Karpas-422 (cell line): Measurements from ENCODE around the gene HARS1. TPM values are rescaled to one million over a fixed set of nuclear protein-coding genes. Genes with fewer than 3 reads are reported as not detected.
"Not testable (repeated sequence)": the region's sequence is repeated elsewhere in the genome, so short reads cannot be mapped to it uniquely, and the experiment has no call there.

Source experiments
- DNase-seq: peaks from one replicate; pipeline ENCODE4 v3.0.0-alpha.2; 2015
- H2AFZ ChIP-seq: fragments of 200-600 bp; sonication (generic); 2 replicates; pipeline ENCODE4 v1.6.1; 2014; ENCODE audit warnings: antibody characterized with exemption, low read length, mixed read lengths
- H3K27ac ChIP-seq: fragments of 200-600 bp; sonication (generic); 2 replicates; pipeline ENCODE4 v1.5.1; 2014; ENCODE audit warnings: mild to moderate bottlenecking, low read length, moderate library complexity
- H3K27me3 ChIP-seq: fragments of 200-600 bp; sonication (generic); 2 replicates; pipeline ENCODE4 v1.6.1; 2014; ENCODE audit warnings: low read length, mixed read lengths
- H3K36me3 ChIP-seq: fragments of 200-600 bp; sonication (generic); 2 replicates; pipeline ENCODE4 v1.6.1; 2014; ENCODE audit warnings: low read length, mixed read lengths; ENCODE audit not compliant: insufficient read depth
- H3K4me1 ChIP-seq: fragments of 200-600 bp; sonication (generic); 2 replicates; pipeline ENCODE4 v1.6.1; 2014; ENCODE audit warnings: mild to moderate bottlenecking, low read length, mixed read lengths
- H3K4me2 ChIP-seq: fragments of 200-600 bp; sonication (generic); 2 replicates; pipeline ENCODE4 v1.6.1; 2014; ENCODE audit warnings: low read length, low read depth, mild to moderate bottlenecking; ENCODE audit not compliant: poor library complexity, severe bottlenecking
- H3K4me3 ChIP-seq: fragments of 200-600 bp; sonication (generic); 2 replicates; pipeline ENCODE4 v1.5.1; 2014; ENCODE audit warnings: mild to moderate bottlenecking, antibody characterized with exemption, low read length, mixed read lengths
- H3K79me2 ChIP-seq: fragments of 200-600 bp; sonication (generic); 2 replicates; pipeline ENCODE4 v1.6.1; 2014; ENCODE audit warnings: mild to moderate bottlenecking, low read length, mixed read lengths
- H3K9ac ChIP-seq: fragments of 200-600 bp; sonication (generic); 2 replicates; pipeline ENCODE4 v1.6.0; 2014; ENCODE audit warnings: low read length
- H3K9me2 ChIP-seq: fragments of 200-600 bp; sonication (generic), shearing (Covaris generic); replicated peaks from 2 replicates; pipeline ENCODE4 v1.6.0; 2014; ENCODE audit warnings: mild to moderate bottlenecking, low read length, moderate library complexity; ENCODE audit not compliant: insufficient read depth
- H3K9me3 ChIP-seq: fragments of 300-700, 200-600 bp; sonication (generic); 2 replicates; pipeline ENCODE4 v1.6.1; 2014; ENCODE audit warnings: low read length, mixed read lengths
- H4K20me1 ChIP-seq: fragments of 200-600 bp; sonication (generic); 2 replicates; pipeline ENCODE4 v1.6.1; 2014; ENCODE audit warnings: mild to moderate bottlenecking, antibody characterized with exemption, low read length, low read depth; ENCODE audit not compliant: insufficient read depth
- total RNA-seq: library from RNA; depleted of rRNA; stranded (reverse); fragments of >200 nt; shearing (Covaris generic); gene quantifications from 2 replicates; pipeline ENCODE4 v1.2.3, GENCODE V29; 2014; ENCODE audit warnings: low replicate concordance

HARS1 gene
- total RNA-seq, 1 experiment from 2014 or later = 29.9 TPM

DNA sequence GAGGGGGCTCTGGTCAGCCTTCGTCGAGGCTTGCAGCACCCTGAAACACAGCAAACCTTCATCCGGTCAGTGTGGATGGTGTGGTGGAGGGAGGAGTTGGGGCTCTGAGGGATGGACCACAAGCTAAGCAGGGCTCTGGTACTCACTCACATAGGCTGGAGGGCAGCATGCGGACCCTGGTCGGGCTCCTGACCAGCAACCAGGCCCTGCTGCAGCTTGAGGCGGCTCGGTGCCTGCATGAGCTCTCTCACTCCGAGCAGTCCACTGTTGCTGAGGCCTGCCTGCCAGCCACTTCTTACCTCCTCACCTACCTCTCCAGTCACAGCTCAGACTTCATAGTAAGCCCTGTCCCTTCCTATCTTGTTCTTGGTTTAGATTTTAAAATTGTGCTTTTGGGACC is 49.5 kb downstream of the HARS1 start:
- Histone ChIP-seq H3K79me2 (peaks cover 49% of the 10 kb centered on the region), H3K4me3 (no peak overlapping the region), H3K27ac (no peak overlapping the region), H2AFZ (no peak overlapping the region), H3K9me3 (no peaks in the 10 kb centered on the region), H3K27me3 (no peaks in the 10 kb centered on the region), H3K36me3 (no peaks in the 10 kb centered on the region; the same call in 1 of the 2 replicates), H4K20me1 (no peaks in the 10 kb centered on the region), H3K9ac (no peak overlapping the region), H3K9me2 (no peaks in the 10 kb centered on the region), H3K4me2 (no peak overlapping the region), H3K4me1 (peaks cover 29% of the 10 kb centered on the region)
- DNase-seq = no peak

DNA sequence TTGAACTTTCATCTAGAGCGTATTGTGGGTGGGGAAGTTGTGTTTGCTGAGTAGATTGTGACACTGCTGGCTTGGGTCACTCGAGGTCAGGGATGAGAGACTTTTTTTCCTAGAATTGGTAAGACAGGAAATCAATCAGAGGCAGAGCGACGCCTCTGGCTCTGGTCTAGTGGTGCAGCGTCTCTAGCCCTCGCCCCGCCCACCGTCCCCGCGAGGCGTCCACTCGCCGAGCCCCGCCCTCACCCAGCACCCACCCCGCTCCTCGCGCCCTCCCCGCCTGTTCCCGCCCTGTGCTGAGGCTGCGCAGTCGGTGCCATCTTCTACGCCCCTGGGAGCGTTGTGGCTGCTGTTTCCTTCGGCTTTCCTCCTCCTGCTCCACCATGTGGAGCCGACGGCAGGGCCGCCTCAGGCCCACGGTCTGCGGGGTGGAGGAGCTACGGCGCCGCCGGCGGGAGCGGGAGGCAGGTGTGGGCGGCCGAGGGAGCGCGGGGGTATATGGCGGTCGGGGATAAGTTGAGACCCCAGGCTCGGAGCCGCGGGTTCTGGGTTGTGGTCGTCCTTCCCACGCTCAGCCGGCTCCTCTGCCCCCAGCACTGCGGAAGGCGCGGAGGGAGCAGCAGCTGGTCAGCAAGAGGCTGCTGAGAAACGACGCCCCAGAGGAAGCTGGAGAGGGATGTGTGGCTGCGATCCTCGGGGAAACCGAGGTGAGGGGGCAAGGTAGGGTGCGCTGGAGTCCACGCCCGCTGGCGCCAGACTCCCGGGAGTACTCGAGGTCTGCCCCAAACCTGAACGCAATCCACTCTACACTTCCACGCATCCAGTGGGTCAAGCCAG is 51.8 kb downstream of the HARS1 start, which contains the start of gene TMCO6:
Gene TMCO6 (plus strand): TSS at position 304 of the 834 bp plus-strand sequence. CDS start 77 bp downstream, at position 381.
- Histone ChIP-seq H4K20me1 (no peaks in the 10 kb centered on the region), H3K79me2 (peaks cover 28% of the 10 kb centered on the region), H3K27me3 (no peaks in the 10 kb centered on the region), H3K4me1 (peaks cover 17% of the 10 kb centered on the region), H3K4me2 (peak within 1 kb of the TSS; percentile 90), H3K4me3 (peak within 1 kb of the TSS; percentile 83), H3K9me2 (no peaks in the 10 kb centered on the region), H3K27ac (peak within 1 kb of the TSS; percentile 38; the same call in 1 of the 2 replicates), H3K9ac (peak within 1 kb of the TSS; percentile 89), H3K36me3 (no peaks in the 10 kb centered on the region; the same call in 1 of the 2 replicates), H3K9me3 (no peaks in the 10 kb centered on the region), H2AFZ (peak within 1 kb of the TSS; percentile 99)
- peak; percentile 97 for DNase-seq

DNA sequence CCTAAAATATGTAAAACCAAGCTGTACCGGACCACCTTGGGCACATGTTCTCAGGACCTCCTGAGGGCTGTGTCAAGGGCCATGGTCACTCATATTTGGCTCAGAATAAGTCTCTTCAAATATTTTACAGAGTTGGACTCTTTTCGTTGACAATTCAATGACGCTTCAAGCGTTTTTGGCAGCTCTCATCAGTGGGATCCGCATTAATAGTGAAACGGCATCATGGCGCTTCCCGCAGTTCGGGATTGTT is 52.3 kb downstream of the HARS1 start:
- peak overlapping the region; percentile 67 for H3K9ac ChIP-seq
- not testable (repeated sequence) for H3K27ac ChIP-seq, H4K20me1 ChIP-seq, H3K27me3 ChIP-seq, H3K36me3 ChIP-seq, H3K9me2 ChIP-seq, H3K9me3 ChIP-seq, DNase-seq
- peak overlapping the region; percentile 83 for H3K4me3 ChIP-seq
- H2AFZ ChIP-seq = peak overlapping the region; percentile 99
- peaks cover 23% of the 10 kb centered on the region for H3K79me2 ChIP-seq
- peak overlapping the region; percentile 90 for H3K4me2 ChIP-seq
- peaks cover 17% of the 10 kb centered on the region for H3K4me1 ChIP-seq

DNA sequence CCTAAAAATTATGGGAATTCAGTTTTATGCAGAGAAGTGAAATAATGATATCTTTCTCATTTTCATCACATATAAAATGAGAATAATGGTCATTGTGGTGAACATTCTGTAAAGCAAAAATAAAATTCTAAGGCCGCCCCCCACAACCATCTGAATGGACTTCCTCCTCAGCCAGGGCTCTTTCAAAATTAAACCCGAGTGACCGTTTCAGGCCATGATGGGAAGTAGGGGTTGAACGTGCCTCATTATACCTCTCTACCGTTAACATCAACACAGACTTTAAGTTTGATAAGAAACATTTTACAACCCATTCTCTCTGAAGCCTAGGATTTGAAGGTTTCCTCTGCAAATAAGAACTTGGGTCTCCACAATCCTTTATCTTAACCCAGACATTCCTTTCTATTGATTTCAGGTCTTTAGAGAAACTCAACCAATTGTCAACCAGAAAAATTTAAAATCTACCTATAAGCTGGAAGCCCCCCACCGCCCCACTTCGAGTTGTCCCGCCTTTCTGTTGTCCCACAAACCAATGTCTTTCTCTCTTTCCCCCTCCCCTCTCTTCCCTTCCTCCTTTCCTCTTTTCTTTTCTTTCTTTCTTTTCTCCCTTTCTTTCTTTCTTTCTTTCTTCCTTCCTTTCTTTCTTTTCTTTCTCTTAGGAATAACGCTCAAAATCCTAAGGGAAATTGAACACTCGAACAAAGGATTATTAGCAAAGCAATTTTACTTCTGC is 53.6 kb downstream of the HARS1 start:
- Histone ChIP-seq H3K4me2 (no peak overlapping the region), H3K9ac (no peak overlapping the region), H3K9me2 (no peaks in the 10 kb centered on the region), H3K4me1 (peaks cover 17% of the 10 kb centered on the region), H3K9me3 (no peaks in the 10 kb centered on the region), H4K20me1 (no peaks in the 10 kb centered on the region), H3K27ac (no peak overlapping the region), H2AFZ (no peak overlapping the region), H3K4me3 (no peak overlapping the region), H3K27me3 (no peaks in the 10 kb centered on the region), H3K79me2 (peaks cover 23% of the 10 kb centered on the region), H3K36me3 (no peaks in the 10 kb centered on the region)
- DNase-seq = no peak

DNA sequence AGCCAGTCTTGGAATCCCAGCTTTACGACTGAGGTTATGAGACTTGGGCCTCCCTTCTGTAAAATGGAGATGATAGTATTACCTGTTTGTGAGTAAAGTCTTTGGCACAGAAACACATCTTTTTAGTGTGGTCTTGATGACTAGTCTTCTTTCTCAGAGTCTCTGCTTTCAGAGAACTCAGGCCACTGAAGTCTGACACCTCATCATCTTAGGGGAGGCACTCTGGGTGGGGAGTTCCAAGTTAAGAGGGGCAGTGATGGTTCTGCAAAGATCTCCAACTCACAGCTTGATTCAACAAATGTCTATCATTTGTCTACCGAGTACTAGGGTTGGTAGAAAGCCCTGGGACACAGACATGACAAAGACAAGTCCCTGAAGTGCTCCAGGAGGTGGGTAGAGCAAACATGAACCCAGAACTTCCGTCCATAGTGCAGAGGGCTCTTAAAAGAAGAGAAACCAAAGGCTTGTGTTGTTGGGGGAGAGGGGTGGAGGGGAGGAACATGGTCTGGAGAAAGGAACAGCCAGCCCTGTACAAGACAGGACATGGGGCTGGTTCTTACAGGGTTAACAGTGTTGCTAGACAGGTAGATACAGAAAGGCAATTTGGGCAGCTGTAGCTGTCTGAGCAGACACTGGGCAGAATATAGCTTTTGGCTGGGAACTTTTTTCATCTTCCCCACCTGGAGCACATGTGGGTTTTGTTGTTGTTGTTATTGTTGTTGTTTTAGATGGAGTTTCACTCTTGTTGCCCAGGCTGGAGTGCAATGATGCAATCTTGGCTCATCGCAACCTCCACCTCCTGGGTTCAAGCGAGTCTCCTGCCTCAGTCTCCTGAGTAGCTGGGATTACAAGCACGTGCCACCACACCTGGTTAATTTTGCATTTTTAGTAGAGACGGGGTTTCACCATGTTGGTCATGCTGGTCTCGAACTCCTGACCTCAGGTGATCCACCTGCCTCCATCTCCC is 55.6 kb downstream of the HARS1 start:
- Histone ChIP-seq H4K20me1 (no peaks in the 10 kb centered on the region), H3K4me3 (no peak overlapping the region), H3K9me3 (no peaks in the 10 kb centered on the region), H3K9me2 (no peaks in the 10 kb centered on the region), H3K27me3 (no peaks in the 10 kb centered on the region), H3K36me3 (no peaks in the 10 kb centered on the region), H3K4me2 (no peak overlapping the region), H3K4me1 (peaks cover 12% of the 10 kb centered on the region), H3K9ac (no peak overlapping the region), H2AFZ (peak overlapping the region; percentile 17; the same call in 1 of the 2 replicates), H3K79me2 (peaks cover 13% of the 10 kb centered on the region), H3K27ac (no peak overlapping the region)
- DNase-seq = no peak

DNA sequence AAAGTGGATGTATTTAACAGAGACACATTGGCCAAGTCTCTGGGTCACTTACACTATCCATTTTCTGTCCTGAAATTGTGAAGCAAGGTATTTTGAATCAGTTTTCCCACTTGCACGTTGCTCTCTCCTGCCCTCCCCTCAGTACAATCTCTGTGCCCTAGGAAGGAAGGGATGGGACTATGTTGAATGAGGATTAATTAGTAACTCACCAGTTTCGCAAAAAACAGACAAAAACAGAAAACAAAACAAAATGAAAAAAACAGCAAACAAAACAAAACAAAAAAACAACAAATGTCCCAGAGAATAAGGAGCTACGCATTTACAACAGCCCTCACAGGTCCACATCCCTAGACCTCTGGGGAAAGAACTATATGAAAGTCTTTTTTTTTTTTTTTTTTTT is 57.1 kb downstream of the HARS1 start:
- H3K9me3 ChIP-seq = no peaks in the 10 kb centered on the region
- H2AFZ ChIP-seq = no peak overlapping the region
- no peak overlapping the region for H3K4me3 ChIP-seq
- H3K27ac ChIP-seq = no peak overlapping the region
- peaks cover 4% of the 10 kb centered on the region for H3K4me1 ChIP-seq
- no peaks in the 10 kb centered on the region for H3K9me2 ChIP-seq
- H3K79me2 ChIP-seq = no peaks in the 10 kb centered on the region
- no peaks in the 10 kb centered on the region for H3K36me3 ChIP-seq
- H3K27me3 ChIP-seq = no peaks in the 10 kb centered on the region
- no peak for DNase-seq
- H4K20me1 ChIP-seq = no peaks in the 10 kb centered on the region
- H3K9ac ChIP-seq = no peak overlapping the region
- H3K4me2 ChIP-seq = no peak overlapping the region

DNA sequence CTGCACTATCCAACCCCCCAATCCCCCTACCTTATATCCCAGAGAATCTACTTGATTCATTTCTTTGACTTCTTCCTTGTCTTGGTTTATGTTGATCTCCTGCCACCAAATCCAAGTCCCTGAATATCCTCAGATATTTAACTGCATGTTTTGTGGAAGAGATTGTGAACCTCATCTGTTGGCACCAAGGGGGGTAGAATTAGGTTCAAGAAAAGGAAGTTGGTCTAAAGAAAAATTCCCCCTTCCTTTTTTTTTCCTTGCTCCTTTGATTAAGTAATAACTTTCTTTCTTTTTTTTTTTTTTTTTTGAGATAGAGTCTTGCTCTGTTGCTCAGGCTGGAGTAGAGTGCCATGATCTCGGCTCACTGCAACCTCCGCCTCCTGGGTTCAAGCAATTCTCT is 57.7 kb downstream of the HARS1 start:
- no peak overlapping the region for H3K4me3 ChIP-seq
- H3K36me3 ChIP-seq = no peaks in the 10 kb centered on the region
- H3K9ac ChIP-seq = no peak overlapping the region
- no peak overlapping the region for H3K4me2 ChIP-seq
- no peak overlapping the region for H3K27ac ChIP-seq
- H4K20me1 ChIP-seq = no peaks in the 10 kb centered on the region
- DNase-seq = no peak
- no peaks in the 10 kb centered on the region for H3K4me1 ChIP-seq
- no peak overlapping the region for H2AFZ ChIP-seq
- H3K79me2 ChIP-seq = no peaks in the 10 kb centered on the region
- no peaks in the 10 kb centered on the region for H3K27me3 ChIP-seq
- peaks cover 3% of the 10 kb centered on the region; the same call in 1 of the 2 replicates for H3K9me3 ChIP-seq
- H3K9me2 ChIP-seq = no peaks in the 10 kb centered on the region
